GM12878 (cell line): ENCODE measurements around the gene RIPK4. TPM values are rescaled to one million over a fixed set of nuclear protein-coding genes. Genes with fewer than 3 reads are reported as not detected.

ENCODE experiments used
- ATAC-seq: fragments of 200-7000 bp; cut with Tn5 transposase; 3 replicates; pipeline ENCODE4 v1.9.1; 2020; ENCODE audit warnings: mild to moderate bottlenecking, moderate library complexity
- BruUV-seq: library from RNA; stranded (reverse); fragments of 400-500 nt; replicated peaks from 2 replicates; lab custom pipeline; 2021; lab: Mats Ljungman, UMichigan
- CTCF ChIA-PET: fragments of 300-600 bp; sonication (Branson Sonifier 250); formaldehyde crosslinking; extraction: SDS; loops from one replicate; lab custom pipeline; 2021; ENCODE audit warnings: inconsistent platforms; lab: Yijun Ruan, JAX
- POLR2A ChIA-PET: fragments of 350-600 bp; formaldehyde crosslinking; extraction: SDS; loops from one replicate; lab custom pipeline; 2021; ENCODE audit warnings: inconsistent platforms; lab: Charles Lee
- RAD21 ChIA-PET: fragments of 300-600 bp; sonication (Branson Sonifier 250); formaldehyde crosslinking; loops from one replicate; lab custom pipeline; 2023; ENCODE audit warnings: antibody characterized with exemption; ENCODE audit not compliant: unreplicated experiment; lab: Charles Lee
- SMC1A ChIA-PET: fragments of 300-600 bp; sonication (Branson Sonifier 250); formaldehyde crosslinking; loops from one replicate; lab custom pipeline; 2023; ENCODE audit not compliant: unreplicated experiment, uncharacterized antibody; lab: Charles Lee
- DNase-seq: peaks from one replicate; pipeline ENCODE4 v3.0.0-alpha.2; 2011; ENCODE audit warnings: low read depth, low spot score
- FAIRE-seq: peaks from 3 replicates; lab custom pipeline; 2011; peaks lifted over from hg19 to GRCh38; lab: Jason Lieb, UNC
- H2AFZ ChIP-seq: 2 replicates; pipeline ENCODE4 v1.6.0; 2011; ENCODE audit warnings: low read depth, low read length, control low read depth; ENCODE audit not compliant: control insufficient read depth
- H3K27ac ChIP-seq: 2 replicates; pipeline ENCODE4 v1.5.1; 2011; ENCODE audit warnings: control low read depth; ENCODE audit not compliant: control insufficient read depth, insufficient read depth
- H3K27me3 ChIP-seq, 2 experiments: replicated peaks in 1 of 2; 2 replicates each; pipeline versions ENCODE4 v1.6.0 to v1.6.1; 2011; ENCODE audit warnings: low read length in 1 of 2; ENCODE audit not compliant: control insufficient read depth in 2 of 2, insufficient read depth in 2 of 2
- H3K36me3 ChIP-seq, 2 experiments: 2 replicates each; pipeline ENCODE4 v1.5.1; 2011; ENCODE audit warnings: low read length in 1 of 2; ENCODE audit not compliant: control insufficient read depth in 2 of 2, insufficient read depth in 2 of 2
- H3K4me1 ChIP-seq: 2 replicates; pipeline ENCODE4 v1.6.1; 2011; ENCODE audit warnings: mild to moderate bottlenecking, low read length, moderate library complexity, mixed read lengths; ENCODE audit not compliant: control insufficient read depth, insufficient read depth
- H3K4me2 ChIP-seq: 2 replicates; pipeline ENCODE4 v1.6.0; 2011; ENCODE audit warnings: control low read depth; ENCODE audit not compliant: control insufficient read depth, insufficient read depth
- H3K4me3 ChIP-seq: fragments of 200-600 bp; sonication (generic); 2 replicates; pipeline ENCODE4 v1.5.1; 2016
- H3K79me2 ChIP-seq: 2 replicates; pipeline ENCODE4 v1.6.0; 2011; ENCODE audit warnings: low read length; ENCODE audit not compliant: control insufficient read depth, insufficient read depth
- H3K9ac ChIP-seq: 2 replicates; pipeline ENCODE4 v1.8.0; 2011; ENCODE audit warnings: low read length, control low read depth, mixed read lengths; ENCODE audit not compliant: control insufficient read depth, insufficient read depth
- H3K9me3 ChIP-seq: replicated peaks from 3 replicates; pipeline ENCODE4 v1.5.1; 2011; ENCODE audit warnings: mild to moderate bottlenecking, low read length; ENCODE audit not compliant: control insufficient read depth, insufficient read depth
- H4K20me1 ChIP-seq: 2 replicates; pipeline ENCODE4 v1.6.0; 2011; ENCODE audit not compliant: control insufficient read depth, insufficient read depth
- CEBPZ ChIP-seq: fragments of 150-350 bp; IDR thresholded peaks from 2 replicates; pipeline ENCODE4 v1.6.1; 2016; ENCODE audit warnings: low read depth, low read length
- FOXK2 ChIP-seq: fragments of 450-650 bp; IDR thresholded peaks from 2 replicates; pipeline ENCODE4 v1.6.1; 2017; ENCODE audit warnings: mild to moderate bottlenecking, moderate library complexity
- GATAD2B ChIP-seq: fragments of 450-650 bp; conservative IDR thresholded peaks from 2 replicates; pipeline ENCODE4 v1.6.1; 2017; ENCODE audit warnings: low read depth, mild to moderate bottlenecking, moderate library complexity
- JUND ChIP-seq: IDR thresholded peaks from 2 replicates; pipeline ENCODE4 v1.6.1; 2012; ENCODE audit warnings: low read depth, mild to moderate bottlenecking, low read length, improper control_type of control experiment, moderate library complexity
- MEF2A ChIP-seq: IDR thresholded peaks from 2 replicates; pipeline ENCODE4 v1.6.1; 2011; ENCODE audit warnings: low read depth, mild to moderate bottlenecking, low read length, moderate library complexity; ENCODE audit not compliant: insufficient read depth
- MTA2 ChIP-seq: fragments of 450-650 bp; IDR thresholded peaks from 2 replicates; pipeline ENCODE4 v1.6.1; 2016; ENCODE audit warnings: low read depth, mild to moderate bottlenecking, moderate library complexity
- NBN ChIP-seq: fragments of 450-650 bp; IDR thresholded peaks from 2 replicates; pipeline ENCODE4 v1.6.1; 2016
- NFIC ChIP-seq: IDR thresholded peaks from 2 replicates; pipeline ENCODE4 v1.6.1; 2012; ENCODE audit warnings: low read depth, mild to moderate bottlenecking, inconsistent platforms, low read length, moderate library complexity
- NR2F1 ChIP-seq: fragments of 450-650 bp; conservative IDR thresholded peaks from 2 replicates; pipeline ENCODE4 v1.6.1; 2017; ENCODE audit warnings: mild to moderate bottlenecking
- POLR2A ChIP-seq: IDR thresholded peaks from 2 replicates; pipeline ENCODE4 v1.6.1; 2011; ENCODE audit warnings: low read depth, mild to moderate bottlenecking, low read length
- RCOR1 ChIP-seq: conservative IDR thresholded peaks from 2 replicates; pipeline ENCODE4 v1.6.1; 2012; ENCODE audit warnings: low read depth, low read length, improper control_type of control experiment
- SP1 ChIP-seq: IDR thresholded peaks from one replicate; pipeline ENCODE4 v1.6.1; 2011; ENCODE audit warnings: low read depth, low read length
- USF1 ChIP-seq: IDR thresholded peaks from 2 replicates; pipeline ENCODE4 v1.6.1; 2011; ENCODE audit warnings: borderline replicate concordance, low read depth, mild to moderate bottlenecking, moderate library complexity, mixed read lengths, low read length; ENCODE audit not compliant: insufficient read depth; ENCODE audit errors: extremely low read length
- YY1 ChIP-seq: IDR thresholded peaks from 2 replicates; pipeline ENCODE4 v1.6.1; 2011; ENCODE audit warnings: low read depth, mild to moderate bottlenecking, low read length
- WGBS: methylation state at CpG from one replicate; pipeline ENCODE4 v1.1.6; 2016; ENCODE audit warnings: low lambda C conversion rate; ENCODE audit not compliant: insufficient replicate concordance, insufficient coverage; ENCODE audit errors: missing lambda C conversion rate; 5-methylcytosine and 5-hydroxymethylcytosine counted together
- in situ Hi-C: fragments of 300-500 bp; cut with MboI; formaldehyde crosslinking; loops from 9 replicates; pipeline ENCODE4 v1.14.3; 2018; ENCODE audit warnings: mixed read lengths
- intact Hi-C: fragments of 100-400 bp; cut with micrococcal nuclease; formaldehyde crosslinking; loops from one replicate; pipeline ENCODE4 v1.14.2; 2022; ENCODE audit not compliant: unreplicated experiment
- polyA plus RNA-seq, 11 experiments: library from polyadenylated mRNA; depleted of rRNA in 4 of 11; unstranded in 6 of 11; stranded (reverse) in 5 of 11; fragments of >200 nt; fragmentation: Nextera tagmentation in 4 of 11; fragmentation: Illumina TruSeq in 1 of 11; extraction: Ambion mirVana in 4 of 11; extraction: Trizol in 1 of 11; gene quantifications; 1 replicate in 1 of 11; 2 replicates in 10 of 11; pipeline versions ENCODE4 v1.2.1 to v1.2.3, GENCODE V29; 2011 to 2016; ENCODE audit warnings: inconsistent platforms in 2 of 11, missing spikeins in 2 of 11, low read depth in 1 of 11
- total RNA-seq, 4 experiments: library from RNA; depleted of rRNA in 3 of 4; stranded (reverse); fragments of >200 nt in 3 of 4; fragmentation: Illumina TruSeq in 1 of 4; extraction: Trizol in 1 of 4; gene quantifications; 2 replicates each; pipeline versions ENCODE4 v1.2.1 to v1.2.3, GENCODE V29; 2013 to 2021

Gene RIPK4
- total and polyA plus RNA-seq, 10 of the 15 experiments (the other 5 are each of a cell fraction or from before 2014, with no cell fraction given), result 0.05 TPM; not detected in 9

GRCh38 chr21:41755258-41755933 lies 11.5 kb downstream of the RIPK4 start:
- SMC1A ChIA-PET, result no interaction called here
- H3K36me3 ChIP-seq, result no peaks in the 10 kb centered on the region

More at GRCh38 chr21:41755258-41755933, 11.5 kb downstream of the RIPK4 start:
- no peak overlapping the region for H3K9ac ChIP-seq
- H4K20me1 ChIP-seq, result no peaks in the 10 kb centered on the region
- ChIA-PET POLR2A (no interaction called here), RAD21 (interaction anchor here (1.3 kb wide), 1 partner anchor 13 kb away, joined by 3 read pairs; no protein-coding TSS in a partner anchor), CTCF (interaction anchor here (0.8 to 2.2 kb wide), 2 partner anchors 16 to 143 kb away, joined by 3 to 6 read pairs; no protein-coding TSS in a partner anchor)
- intact Hi-C loops, result no loop called here
- no peak overlapping the region for H3K4me3 ChIP-seq
- in situ Hi-C loops, result no loop called here
- DNase-seq (no peak), FAIRE-seq (no peak), ATAC-seq (no peak)
- no peaks in the 10 kb centered on the region for H3K27me3 ChIP-seq
- no peak overlapping the region for H3K27ac ChIP-seq
- H3K79me2 ChIP-seq, result no peaks in the 10 kb centered on the region
- TF ChIP-seq MEF2A, result no peak
- no peak for TF ChIP-seq CEBPZ
- no peak for TF ChIP-seq USF1
- no peak for TF ChIP-seq FOXK2
- no peak for TF ChIP-seq NR2F1
- TF ChIP-seq SP1, result no peak
- no peak for TF ChIP-seq NBN
- TF ChIP-seq MTA2, result no peak
- no peak for TF ChIP-seq YY1
- TF ChIP-seq JUND, result no peak
- no peak for TF ChIP-seq NFIC
- no peak for TF ChIP-seq RCOR1
- no peak for TF ChIP-seq POLR2A
- TF ChIP-seq GATAD2B, result no peak
- WGBS, result 69% methylated on average over 23 of the region's 23 CpGs
- no peaks in the 10 kb centered on the region for H3K4me1 ChIP-seq
- H2AFZ ChIP-seq, result no peak overlapping the region
- BruUV-seq, result no TSS peak
- no peaks in the 10 kb centered on the region for H3K9me3 ChIP-seq
- no peak overlapping the region for H3K4me2 ChIP-seq
